Caco-2 (cell line): ENCODE results near the gene ADAMTS4. TPM values are rescaled to one million over a fixed set of nuclear protein-coding genes. Genes with fewer than 3 reads are reported as not detected.

Experiments used
- BruUV-seq: library from RNA; stranded (reverse); fragments of 400-500 nt; replicated peaks from 2 replicates; lab custom pipeline; 2021; lab: Mats Ljungman, UMichigan
- CTCF ChIA-PET: fragments of 300-600 bp; sonication (Branson Sonifier 250); formaldehyde crosslinking; loops from one replicate; lab custom pipeline; 2022; ENCODE audit warnings: antibody characterized with exemption; lab: Charles Lee
- POLR2A ChIA-PET: fragments of 300-600 bp; sonication (Branson Sonifier 250); formaldehyde crosslinking; loops from one replicate; lab custom pipeline; 2022; ENCODE audit warnings: antibody characterized with exemption; lab: Charles Lee
- DNase-seq, 2 experiments: peaks; one replicate each; pipeline versions ENCODE4 v3.0.0 to v3.0.0-alpha.2; 2020 to 2022
- H3K27me3 ChIP-seq: replicated peaks from 2 replicates; pipeline ENCODE4 v1.6.0; 2011; ENCODE audit warnings: low read length; ENCODE audit not compliant: control insufficient read depth, insufficient read depth
- H3K36me3 ChIP-seq: 2 replicates; pipeline ENCODE4 v1.5.1; 2011; ENCODE audit warnings: low read length; ENCODE audit not compliant: control insufficient read depth, insufficient read depth
- H3K4me1 ChIP-seq: fragments of 250-450 bp; sonication (Bioruptor Pico); 2 replicates; pipeline ENCODE4 v1.5.1; 2020; ENCODE audit warnings: mild to moderate bottlenecking
- H3K4me3 ChIP-seq: 2 replicates; pipeline ENCODE4 v1.5.1; 2011; ENCODE audit warnings: low read depth, mild to moderate bottlenecking, control low read depth, low read length
- H3K9me3 ChIP-seq: fragments of 250-450 bp; sonication (Bioruptor Pico); 2 replicates; pipeline ENCODE4 v1.5.1; 2020; ENCODE audit warnings: mild to moderate bottlenecking, moderate library complexity
- H3K27ac Mint-ChIP-seq: one replicate; pipeline ENCODE4 v1.8.0; 2022; ENCODE audit warnings: mixed read lengths; ENCODE audit not compliant: unreplicated experiment
- H3K27me3 Mint-ChIP-seq: one replicate; pipeline ENCODE4 v1.8.0; 2022; ENCODE audit warnings: mixed read lengths; ENCODE audit not compliant: insufficient read depth, unreplicated experiment
- H3K36me3 Mint-ChIP-seq: one replicate; pipeline ENCODE4 v1.8.0; 2022; ENCODE audit warnings: mild to moderate bottlenecking, mixed read lengths; ENCODE audit not compliant: insufficient read depth, unreplicated experiment
- H3K4me1 Mint-ChIP-seq: one replicate; pipeline ENCODE4 v1.8.0; 2022; ENCODE audit warnings: low read depth, mixed read lengths; ENCODE audit not compliant: unreplicated experiment
- H3K4me3 Mint-ChIP-seq: one replicate; pipeline ENCODE4 v1.8.0; 2022; ENCODE audit warnings: mild to moderate bottlenecking, moderate library complexity, mixed read lengths; ENCODE audit not compliant: unreplicated experiment
- H3K9me3 Mint-ChIP-seq: one replicate; pipeline ENCODE4 v1.8.0; 2022; ENCODE audit warnings: mixed read lengths; ENCODE audit not compliant: unreplicated experiment
- CTCF ChIP-seq, 2 experiments: fragments of 200-600 bp in 1 of 2; IDR thresholded peaks; 1 replicate in 1 of 2; 2 replicates in 1 of 2; pipeline versions ENCODE4 v1.5.1 to v1.8.0; 2011 to 2022; ENCODE audit warnings: antibody characterized with exemption in 1 of 2, control low read depth in 1 of 2, inconsistent platforms in 1 of 2, low read depth in 1 of 2, low read length in 1 of 2, mild to moderate bottlenecking in 1 of 2, moderate library complexity in 1 of 2; ENCODE audit not compliant: insufficient read depth in 1 of 2, severe bottlenecking in 1 of 2, unreplicated experiment in 1 of 2
- intact Hi-C: fragments of 100-400 bp; cut with micrococcal nuclease; formaldehyde crosslinking; loops from one replicate; pipeline ENCODE4 v1.10.0; 2022; ENCODE audit not compliant: unreplicated experiment
- total RNA-seq: library from RNA; stranded (reverse); gene quantifications from 2 replicates; pipeline ENCODE4 v1.2.3, GENCODE V29; 2022

Gene ADAMTS4
- total RNA-seq, 1 experiment from 2014 or later = 0.32 TPM

GRCh38 chr1:161171191-161171590 is 27.7 kb downstream of the ADAMTS4 start:
- DNase-seq = no peak
- Histone ChIP-seq H3K9me3 (no peaks in the 10 kb centered on the region), H3K27me3 (no peaks in the 10 kb centered on the region), H3K4me1 (peaks cover 4% of the 10 kb centered on the region), H3K4me3 (no peak overlapping the region), H3K36me3 (peaks cover 6% of the 10 kb centered on the region)
- ChIA-PET CTCF (no interaction called here), POLR2A (no interaction called here)
- no TSS peak for BruUV-seq
- Mint-ChIP-seq H3K27ac (no peak overlapping the region), H3K36me3 (peaks cover 60% of the 10 kb centered on the region), H3K27me3 (no peaks in the 10 kb centered on the region), H3K9me3 (no peaks in the 10 kb centered on the region), H3K4me3 (no peak overlapping the region), H3K4me1 (peaks cover 10% of the 10 kb centered on the region)
- intact Hi-C loops = no loop called here
- TF ChIP-seq CTCF (IDR thresholded peaks at IDR 0.05; ENCODE audit: insufficient read depth in 1 of 2, low read depth in 1 of 2, low read length in 1 of 2, severe bottlenecking in 1 of 2, unreplicated experiment in 1 of 2) = peak; percentile 14 to 40

GRCh38 chr1:161168906-161169305 is 29.9 kb downstream of the ADAMTS4 start:
- Histone ChIP-seq H3K36me3 (peaks cover 4% of the 10 kb centered on the region), H3K4me1 (peaks cover 3% of the 10 kb centered on the region; the same call in 1 of the 2 replicates), H3K9me3 (no peaks in the 10 kb centered on the region), H3K27me3 (no peaks in the 10 kb centered on the region), H3K4me3 (no peak overlapping the region)
- Mint-ChIP-seq H3K36me3 (peaks cover 45% of the 10 kb centered on the region), H3K9me3 (no peaks in the 10 kb centered on the region), H3K4me1 (no peaks in the 10 kb centered on the region), H3K27ac (no peak overlapping the region), H3K27me3 (no peaks in the 10 kb centered on the region), H3K4me3 (no peak overlapping the region)
- no peak for TF ChIP-seq CTCF (IDR thresholded peaks at IDR 0.05; ENCODE audit: insufficient read depth in 1 of 2, low read depth in 1 of 2, low read length in 1 of 2, severe bottlenecking in 1 of 2, unreplicated experiment in 1 of 2)
- intact Hi-C loops = no loop called here
- ChIA-PET POLR2A (no interaction called here), CTCF (no interaction called here)
- no TSS peak for BruUV-seq
- DNase-seq = no peak

GRCh38 chr1:161166669-161167548 is 31.9 kb downstream of the ADAMTS4 start:
- peaks cover 29% of the 10 kb centered on the region for H3K36me3 Mint-ChIP-seq
- no peaks in the 10 kb centered on the region for H3K9me3 ChIP-seq
- BruUV-seq = TSS peak; percentile 52
- peak overlapping the region; percentile 88 for H3K4me3 ChIP-seq
- H3K27me3 Mint-ChIP-seq = no peaks in the 10 kb centered on the region
- ChIA-PET CTCF (interaction anchor here (1.1 to 2.1 kb wide), 10 partner anchors 10 to 223 kb away, joined by 3 to 22 read pairs (median 4); partner anchors contain the start of genes APOA2, B4GALT3, F11R and SDHC), POLR2A (interaction anchor here (1.3 to 2.4 kb wide), 5 partner anchors 10 to 35 kb away, joined by 8 to 25 read pairs (median 10); partner anchors contain the start of genes B4GALT3, DEDD, NDUFS2 and UFC1)
- no peaks in the 10 kb centered on the region for H3K27me3 ChIP-seq
- H3K36me3 ChIP-seq = peaks cover 2% of the 10 kb centered on the region
- intact Hi-C loops = no loop called here
- H3K4me1 ChIP-seq = peaks cover 3% of the 10 kb centered on the region; the same call in 1 of the 2 replicates
- no peak for TF ChIP-seq CTCF (IDR thresholded peaks at IDR 0.05; ENCODE audit: insufficient read depth in 1 of 2, low read depth in 1 of 2, low read length in 1 of 2, severe bottlenecking in 1 of 2, unreplicated experiment in 1 of 2)
- peak overlapping the region; percentile 81 for H3K27ac Mint-ChIP-seq
- H3K4me1 Mint-ChIP-seq = no peaks in the 10 kb centered on the region
- peak in 1 of 2 experiments; percentile 37 for DNase-seq
- H3K9me3 Mint-ChIP-seq = no peaks in the 10 kb centered on the region
- H3K4me3 Mint-ChIP-seq = peak overlapping the region; percentile 83
